ENCODE results near the gene PLEKHG4B. TPM values are rescaled to one million over a fixed set of nuclear protein-coding genes. Genes with fewer than 3 reads are reported as not detected.
"Not testable (repeated sequence)": the region's sequence is repeated elsewhere in the genome, so short reads cannot be mapped to it uniquely, and the experiment has no call there.

PLEKHG4B gene
- total RNA-seq, 3 donors from 2014 or later: 0.03 to 0.37 (median 0.05) TPM

- ATAC-seq (peak; percentile 27 to 28), DNase-seq (no peak)
- H3K4me3 Mint-ChIP-seq: no peak overlapping the region
These were observed 98.5 kb downstream of the PLEKHG4B start for GRCh38 chr5:190366-191035.

DNA sequence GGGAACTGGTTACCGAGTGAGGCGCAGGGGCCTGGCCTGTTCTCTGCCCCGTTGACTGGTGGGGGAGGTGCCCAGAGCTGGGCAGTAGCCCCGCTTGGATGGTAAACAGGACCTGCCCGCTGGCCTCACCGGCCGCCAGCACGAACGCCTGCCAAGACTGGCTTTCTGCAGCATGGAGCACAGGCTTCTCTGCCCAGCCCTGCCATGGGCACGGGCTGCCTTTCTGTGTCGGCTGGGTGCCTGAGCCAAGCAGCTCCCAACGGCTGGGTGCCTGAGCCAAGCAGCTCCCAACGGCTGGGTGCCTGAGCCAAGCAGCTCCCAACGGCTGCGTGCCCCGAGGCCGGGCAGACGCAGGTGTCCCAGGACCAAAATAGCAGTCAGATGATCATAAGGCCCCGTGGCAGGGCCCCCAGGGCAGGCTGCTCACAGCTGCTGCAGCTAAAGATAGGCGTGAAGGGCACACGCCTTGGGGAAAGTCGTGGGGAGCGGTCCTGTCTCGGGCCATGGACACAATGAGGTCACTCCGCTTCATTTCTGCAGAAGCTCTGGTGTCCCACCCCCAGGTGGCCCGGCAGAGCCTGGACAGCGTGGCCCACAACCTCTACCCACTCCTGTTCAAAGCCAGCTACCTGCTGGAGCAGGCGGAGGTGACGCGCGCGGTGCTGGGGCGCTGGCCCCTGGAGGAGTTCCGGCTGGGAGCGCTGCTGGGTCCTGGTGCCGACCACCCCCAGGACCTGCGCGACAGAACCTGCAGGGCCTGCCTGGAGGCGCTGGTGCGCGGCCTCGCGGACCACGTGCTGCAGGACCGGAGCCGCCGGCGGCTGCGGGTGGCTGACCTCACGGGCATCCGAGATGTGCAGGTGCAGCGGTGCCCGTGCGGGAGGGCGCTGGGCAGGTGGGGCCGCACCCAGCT, 99.3 kb downstream of the PLEKHG4B start, which contains the start of gene LRRC14B:
LRRC14B (plus strand) TSS at position 460 of the 913 bp plus-strand sequence; CDS start at position 504, 44 bp downstream.
- peaks cover 17% of the 10 kb centered on the region for H3K27me3 Mint-ChIP-seq (ENCODE audit: low read depth)
- no peak within 1 kb of the TSS for H3K4me3 Mint-ChIP-seq
- DNase-seq: no peak
- no peaks in the 10 kb centered on the region for H3K9me3 Mint-ChIP-seq
- ATAC-seq: peak in 1 of 2 donors; percentile 16
- H3K4me1 Mint-ChIP-seq (ENCODE audit: low read depth): peaks cover 4% of the 10 kb centered on the region
- no peaks in the 10 kb centered on the region for H3K36me3 Mint-ChIP-seq (ENCODE audit: insufficient read depth)

More at GRCh38 chr5:190366-191035, 98.5 kb downstream of the PLEKHG4B start:
- Mint-ChIP-seq H3K36me3 (ENCODE audit: insufficient read depth) (no peaks in the 10 kb centered on the region), H3K9me3 (no peaks in the 10 kb centered on the region), H3K4me1 (ENCODE audit: low read depth) (peaks cover 4% of the 10 kb centered on the region), H3K27me3 (ENCODE audit: low read depth) (peaks cover 17% of the 10 kb centered on the region)

GRCh38 chr5:191949-192690, 100.2 kb downstream of the PLEKHG4B start:
- H3K9me3 Mint-ChIP-seq: no peaks in the 10 kb centered on the region

DNA sequence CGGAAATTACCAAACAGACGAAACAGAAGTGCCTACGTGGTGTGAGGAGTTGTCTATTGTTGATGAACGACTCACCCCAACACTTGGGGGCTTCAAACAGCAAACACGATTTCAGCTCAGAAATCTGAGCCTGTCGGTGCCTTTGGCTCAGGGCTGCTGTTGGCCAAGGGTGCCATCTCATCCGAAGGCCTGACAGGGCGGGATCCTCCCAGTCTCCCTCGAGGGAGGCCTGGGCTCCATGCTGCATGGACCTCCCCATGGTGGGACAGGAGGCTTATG, 100.7 kb downstream of the PLEKHG4B start:
- no peaks in the 10 kb centered on the region for H3K9me3 Mint-ChIP-seq
- peaks cover 4% of the 10 kb centered on the region for H3K4me1 Mint-ChIP-seq (ENCODE audit: low read depth)
- no peak overlapping the region for H3K4me3 Mint-ChIP-seq
- no peak for ATAC-seq
- DNase-seq: no peak
- H3K27me3 Mint-ChIP-seq (ENCODE audit: low read depth): peaks cover 17% of the 10 kb centered on the region
- no peaks in the 10 kb centered on the region for H3K36me3 Mint-ChIP-seq (ENCODE audit: insufficient read depth)

More at GRCh38 chr5:191949-192690, 100.2 kb downstream of the PLEKHG4B start:
- Mint-ChIP-seq H3K36me3 (ENCODE audit: insufficient read depth) (no peaks in the 10 kb centered on the region), H3K4me1 (ENCODE audit: low read depth) (peaks cover 4% of the 10 kb centered on the region), H3K27me3 (ENCODE audit: low read depth) (peaks cover 17% of the 10 kb centered on the region), H3K4me3 (no peak overlapping the region)
- DNase-seq (no peak), ATAC-seq (no peak)

- Mint-ChIP-seq H3K27me3 (ENCODE audit: low read depth) (peaks cover 17% of the 10 kb centered on the region), H3K9me3 (no peaks in the 10 kb centered on the region), H3K36me3 (ENCODE audit: insufficient read depth) (no peaks in the 10 kb centered on the region), H3K4me1 (ENCODE audit: low read depth) (peaks cover 4% of the 10 kb centered on the region), H3K4me3 (no peak overlapping the region)
- DNase-seq (no peak), ATAC-seq (no peak)
These were observed 101.2 kb downstream of the PLEKHG4B start for GRCh38 chr5:192970-193831.

- H3K9me3 Mint-ChIP-seq: no peaks in the 10 kb centered on the region
- no peaks in the 10 kb centered on the region for H3K36me3 Mint-ChIP-seq (ENCODE audit: insufficient read depth)
- DNase-seq (no peak), ATAC-seq (no peak)
- no peak overlapping the region for H3K4me3 Mint-ChIP-seq
- no peaks in the 10 kb centered on the region for H3K4me1 Mint-ChIP-seq (ENCODE audit: low read depth)
- H3K27me3 Mint-ChIP-seq (ENCODE audit: low read depth): peaks cover 14% of the 10 kb centered on the region
These were observed 102.1 kb downstream of the PLEKHG4B start for GRCh38 chr5:194102-194501.

DNA sequence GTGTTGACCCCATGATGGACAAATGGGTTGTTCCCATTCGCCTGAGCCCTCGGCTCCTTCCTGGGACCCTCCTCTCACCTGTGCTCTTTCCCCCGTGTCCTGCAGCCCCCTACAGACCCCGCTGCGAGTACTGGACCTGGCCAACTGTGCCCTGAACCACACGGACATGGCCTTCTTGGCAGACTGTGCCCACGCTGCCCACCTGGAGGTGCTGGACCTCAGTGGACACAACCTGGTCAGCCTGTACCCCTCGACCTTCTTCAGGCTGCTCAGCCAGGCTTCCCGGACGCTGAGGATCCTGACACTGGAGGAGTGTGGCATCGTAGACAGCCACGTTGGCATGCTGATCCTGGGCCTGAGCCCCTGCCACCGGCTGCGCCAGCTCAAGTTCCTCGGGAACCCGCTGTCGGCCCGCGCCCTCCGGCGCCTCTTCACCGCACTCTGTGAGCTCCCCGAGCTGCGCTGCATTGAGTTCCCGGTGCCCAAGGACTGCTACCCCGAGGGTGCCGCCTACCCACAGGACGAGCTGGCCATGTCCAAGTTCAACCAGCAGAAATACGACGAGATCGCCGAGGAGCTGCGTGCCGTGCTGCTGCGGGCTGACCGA, 102.7 kb downstream of the PLEKHG4B start:
- ATAC-seq: no peak
- Mint-ChIP-seq H3K4me3 (no peak overlapping the region), H3K27me3 (ENCODE audit: low read depth) (peaks cover 14% of the 10 kb centered on the region), H3K9me3 (no peaks in the 10 kb centered on the region), H3K36me3 (ENCODE audit: insufficient read depth) (no peaks in the 10 kb centered on the region), H3K4me1 (ENCODE audit: low read depth) (no peaks in the 10 kb centered on the region)
- DNase-seq: no peak

- no peak overlapping the region for H3K4me3 Mint-ChIP-seq
- no peaks in the 10 kb centered on the region for H3K9me3 Mint-ChIP-seq
- peaks cover 9% of the 10 kb centered on the region for H3K27me3 Mint-ChIP-seq (ENCODE audit: low read depth)
- no peaks in the 10 kb centered on the region for H3K36me3 Mint-ChIP-seq (ENCODE audit: insufficient read depth)
- no peaks in the 10 kb centered on the region for H3K4me1 Mint-ChIP-seq (ENCODE audit: low read depth)
- DNase-seq: no peak
- no peak for ATAC-seq
These were observed 103.6 kb downstream of the PLEKHG4B start for GRCh38 chr5:195401-196160.

GRCh38 chr5:196350-196749, 104.4 kb downstream of the PLEKHG4B start:
- Mint-ChIP-seq H3K27me3 (ENCODE audit: low read depth) (peaks cover 7% of the 10 kb centered on the region), H3K4me3 (no peak overlapping the region), H3K36me3 (ENCODE audit: insufficient read depth) (peaks cover 2% of the 10 kb centered on the region), H3K4me1 (ENCODE audit: low read depth) (no peaks in the 10 kb centered on the region), H3K9me3 (no peaks in the 10 kb centered on the region)
- DNase-seq (no peak), ATAC-seq (no peak)

- not testable (repeated sequence) for H3K9me3 Mint-ChIP-seq; H3K27me3 Mint-ChIP-seq (ENCODE audit: low read depth); H3K4me1 Mint-ChIP-seq (ENCODE audit: low read depth); ATAC-seq; DNase-seq; H3K4me3 Mint-ChIP-seq; H3K36me3 Mint-ChIP-seq (ENCODE audit: insufficient read depth)
These were observed 105.1 kb downstream of the PLEKHG4B start for GRCh38 chr5:197031-197430.

DNA sequence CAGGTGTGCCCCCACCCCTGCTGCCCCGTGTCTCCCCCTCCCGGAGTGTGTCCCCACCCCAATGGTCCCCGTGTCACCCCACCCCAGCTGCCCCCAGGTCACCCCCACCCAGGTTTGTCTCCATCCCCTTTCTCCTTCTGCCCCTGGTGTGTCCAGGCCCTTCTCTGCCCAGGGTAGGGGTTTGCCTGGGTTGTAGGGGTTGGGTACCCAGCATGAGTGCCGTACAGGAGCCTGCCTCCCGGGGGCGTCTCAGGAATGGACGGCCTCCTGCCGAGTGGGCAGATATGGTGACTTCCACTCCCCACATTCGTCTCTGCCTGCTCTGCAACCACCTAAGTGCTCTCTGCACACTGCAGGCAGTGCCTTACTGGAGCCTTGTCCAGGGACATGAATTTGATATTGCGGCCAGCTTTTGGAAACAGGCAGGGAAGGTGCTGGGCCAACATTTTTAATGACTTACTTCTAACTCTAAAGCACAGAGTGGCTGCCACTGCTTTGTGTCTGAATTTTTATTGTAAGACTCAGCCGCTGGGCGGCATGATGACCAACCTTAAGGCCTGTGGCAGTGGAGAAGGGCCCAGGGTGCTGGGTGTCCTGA, 106.0 kb downstream of the PLEKHG4B start:
- Mint-ChIP-seq H3K9me3 (no peaks in the 10 kb centered on the region), H3K4me1 (ENCODE audit: low read depth) (no peaks in the 10 kb centered on the region), H3K27me3 (ENCODE audit: low read depth) (no peaks in the 10 kb centered on the region), H3K36me3 (ENCODE audit: insufficient read depth) (peaks cover 5% of the 10 kb centered on the region), H3K4me3 (no peak overlapping the region)
- ATAC-seq (no peak), DNase-seq (no peak)

DNA sequence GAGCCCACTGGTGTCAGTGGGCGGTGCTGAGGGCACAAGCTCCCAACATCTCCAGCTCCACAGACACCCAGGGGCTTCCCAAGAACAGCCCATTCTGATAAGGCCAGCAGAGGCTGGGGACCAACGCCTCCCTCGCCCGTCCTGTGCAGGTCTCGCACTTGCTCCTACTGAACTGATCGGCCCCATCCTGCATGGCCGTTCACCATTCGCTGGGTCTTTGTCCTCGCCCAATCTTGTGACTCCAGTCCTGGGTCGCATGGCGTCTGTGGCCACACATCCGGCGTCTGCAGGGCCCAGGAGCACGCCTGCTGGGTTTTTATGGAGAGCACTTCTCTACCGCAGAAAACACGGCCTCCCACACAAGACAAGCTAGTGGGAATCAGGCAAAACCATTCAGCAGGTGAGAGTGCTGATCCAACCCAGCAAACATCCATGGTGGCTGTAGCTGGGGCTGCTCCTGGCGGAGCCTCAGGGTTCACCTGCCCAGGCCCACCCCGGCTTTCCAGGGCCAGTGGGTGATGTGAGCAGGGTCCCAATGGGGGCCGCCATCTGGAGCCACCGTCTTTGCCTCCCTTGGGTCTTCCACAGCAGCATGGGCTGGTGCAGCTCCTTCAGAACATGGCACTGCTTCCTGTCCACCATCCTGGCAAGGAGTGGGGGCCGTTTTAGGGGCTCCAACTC, 106.7 kb downstream of the PLEKHG4B start:
- no peaks in the 10 kb centered on the region for H3K4me1 Mint-ChIP-seq (ENCODE audit: low read depth)
- ATAC-seq: no peak
- H3K27me3 Mint-ChIP-seq (ENCODE audit: low read depth): no peaks in the 10 kb centered on the region
- DNase-seq: no peak
- H3K4me3 Mint-ChIP-seq: no peak overlapping the region
- peaks cover 5% of the 10 kb centered on the region for H3K36me3 Mint-ChIP-seq (ENCODE audit: insufficient read depth)
- H3K9me3 Mint-ChIP-seq: no peaks in the 10 kb centered on the region

All from activated T-cell treated with anti-CD3 and anti-CD28 coated beads, Interleukin-2, amount 50 U/mL, for 4 hours (primary cell).